NCI-H1436 treated with DMSO at 0.1 percent for 48 hours (cell line): ENCODE results near the gene TUBA1A.
"Not testable (repeated sequence)": the region's sequence is repeated elsewhere in the genome, so short reads cannot be mapped to it uniquely, and the experiment has no call there.

ENCODE experiments used
- DNase-seq: peaks from one replicate; lab custom pipeline; 2025; lab: John Stamatoyannopoulos, UW

The TUBA1A gene

GRCh38 chr12:49200919-49201594 is 12.2 kb upstream of the TUBA1A start:
- peak; percentile 93 for DNase-seq

GRCh38 chr12:49198431-49199155 is 9.7 kb upstream of the TUBA1A start:
- no peak for DNase-seq

DNA sequence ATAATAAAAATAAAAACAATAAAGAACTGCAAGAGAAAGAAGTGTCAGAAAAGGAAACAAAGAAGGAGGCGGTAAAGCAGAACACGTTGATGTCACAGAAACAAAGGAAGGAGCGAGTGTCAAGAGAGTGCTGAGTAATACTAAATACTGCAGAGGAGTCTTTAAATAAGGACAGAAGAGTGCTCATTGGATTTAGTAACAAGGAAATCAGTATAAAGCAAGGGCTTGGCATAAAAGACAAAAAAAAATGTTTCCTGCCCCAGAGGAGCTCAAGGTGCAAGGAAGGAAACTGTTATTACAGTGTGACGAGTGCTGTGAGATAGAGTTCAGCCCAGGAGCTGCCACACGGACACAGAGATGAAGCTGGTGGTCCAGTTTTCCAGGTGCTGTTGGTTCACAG is 8.4 kb upstream of the TUBA1A start:
- DNase-seq = no peak

- DNase-seq = no peak
These were observed 6.9 kb upstream of the TUBA1A start for GRCh38 chr12:49195736-49196135.

- DNase-seq = not testable (repeated sequence)
These were observed 4.9 kb upstream of the TUBA1A start for GRCh38 chr12:49193746-49194145.

- not testable (repeated sequence) for DNase-seq
These were observed 2.6 kb upstream of the TUBA1A start for GRCh38 chr12:49191498-49191897.

DNA sequence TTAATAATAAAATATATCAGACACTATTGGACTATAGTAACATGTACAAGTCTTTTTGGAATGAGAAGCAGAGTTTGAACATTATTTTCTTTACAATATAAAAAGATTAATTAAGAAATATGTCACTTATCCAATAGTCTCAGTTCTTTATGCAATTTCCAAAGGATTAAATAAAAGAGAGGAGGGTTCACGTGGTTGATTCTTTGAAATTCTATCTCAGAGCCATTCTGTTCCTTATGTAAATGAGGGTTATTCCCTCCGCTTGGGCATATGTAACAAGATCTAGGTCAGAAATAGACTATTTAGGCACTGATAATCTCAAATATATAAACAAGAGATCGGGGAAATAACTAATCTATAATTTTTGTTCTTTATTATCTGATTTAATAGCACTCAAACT is 2.1 kb upstream of the TUBA1A start:
- DNase-seq = peak; percentile 39

GRCh38 chr12:49189731-49190716 is 1.1 kb upstream of the TUBA1A start:
- DNase-seq = no peak

DNA sequence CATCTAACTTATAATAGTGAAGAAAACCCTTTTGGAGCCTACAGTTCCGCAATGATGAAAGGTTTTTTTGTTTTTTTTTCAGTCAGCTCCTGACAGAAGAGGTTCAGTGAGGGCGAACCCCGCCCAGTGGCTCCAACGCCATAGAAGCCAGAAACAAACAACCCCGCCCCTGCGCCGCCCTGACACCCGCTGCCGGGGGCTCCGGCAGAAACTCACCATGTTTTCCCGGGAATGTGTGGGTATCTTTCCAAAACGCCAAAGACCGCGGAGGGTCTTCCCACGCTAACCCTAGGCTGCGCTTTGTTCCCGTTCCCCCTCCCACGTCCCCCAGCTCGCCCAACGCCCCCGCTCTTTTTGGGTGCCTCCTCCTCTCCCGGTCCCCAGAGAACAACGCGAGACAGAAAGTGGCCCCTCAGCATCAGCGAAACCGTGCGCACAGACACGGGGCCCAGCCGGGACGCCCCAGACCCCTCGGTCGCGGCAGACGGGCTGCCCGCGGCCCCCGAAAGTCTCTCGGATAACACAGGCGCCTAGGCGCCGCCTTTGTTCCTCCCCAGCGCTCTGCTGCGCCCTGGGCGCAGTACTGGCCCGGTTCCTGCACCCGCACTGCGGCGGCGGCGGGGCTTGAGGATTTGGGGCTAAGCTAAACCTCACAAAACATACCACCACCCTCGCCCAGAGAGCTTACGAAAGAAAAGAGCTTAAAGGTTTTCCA is 522 bp downstream of the TUBA1A start:
- no peak for DNase-seq

DNA sequence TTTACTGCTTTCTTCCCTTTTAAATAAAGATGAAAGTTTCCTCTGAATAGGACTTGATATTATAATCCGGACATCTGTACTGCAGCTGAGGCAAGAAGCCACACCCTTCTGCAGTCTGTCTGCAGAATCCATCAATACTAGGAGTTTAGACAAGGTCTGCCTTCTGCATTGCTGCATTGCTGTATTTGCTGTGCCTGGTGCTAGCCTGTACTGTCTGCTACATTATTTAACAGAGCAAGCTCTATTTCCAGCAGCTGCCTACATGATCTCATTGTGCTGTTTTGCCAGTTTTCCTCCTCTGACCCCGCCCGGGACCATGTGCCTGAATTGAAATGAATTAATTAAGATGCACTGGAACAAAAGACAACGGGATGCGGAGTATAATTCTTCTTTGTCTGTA is 1.7 kb downstream of the TUBA1A start:
- DNase-seq = peak; percentile 41

DNA sequence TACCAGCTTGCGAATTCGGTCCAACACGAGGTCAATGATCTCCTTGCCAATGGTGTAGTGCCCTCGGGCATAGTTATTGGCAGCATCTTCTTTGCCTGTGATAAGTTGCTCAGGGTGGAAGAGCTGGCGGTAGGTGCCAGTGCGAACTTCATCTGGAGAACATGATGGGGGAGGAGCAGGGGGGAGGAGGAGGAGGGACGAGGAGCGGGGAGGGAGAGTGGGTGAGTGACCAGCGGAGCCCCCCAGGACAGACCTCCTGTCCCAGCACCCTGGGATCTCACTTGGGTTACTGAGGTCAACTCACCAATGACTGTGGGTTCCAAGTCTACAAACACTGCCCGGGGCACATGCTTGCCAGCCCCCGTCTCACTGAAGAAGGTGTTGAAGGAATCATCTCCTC is 2.6 kb downstream of the TUBA1A start:
- not testable (repeated sequence) for DNase-seq

GRCh38 chr12:49184697-49185096 is 4.2 kb downstream of the TUBA1A start:
- DNase-seq = not testable (repeated sequence)

GRCh38 chr12:49183214-49183950 is 5.5 kb downstream of the TUBA1A start:
- not testable (repeated sequence) for DNase-seq

GRCh38 chr12:49174218-49174617 is 14.7 kb downstream of the TUBA1A start:
- DNase-seq = no peak

GRCh38 chr12:49170924-49171323 is 18.0 kb downstream of the TUBA1A start:
- no peak for DNase-seq

GRCh38 chr12:49165114-49165513 is 23.8 kb downstream of the TUBA1A start:
- no peak for DNase-seq

DNA sequence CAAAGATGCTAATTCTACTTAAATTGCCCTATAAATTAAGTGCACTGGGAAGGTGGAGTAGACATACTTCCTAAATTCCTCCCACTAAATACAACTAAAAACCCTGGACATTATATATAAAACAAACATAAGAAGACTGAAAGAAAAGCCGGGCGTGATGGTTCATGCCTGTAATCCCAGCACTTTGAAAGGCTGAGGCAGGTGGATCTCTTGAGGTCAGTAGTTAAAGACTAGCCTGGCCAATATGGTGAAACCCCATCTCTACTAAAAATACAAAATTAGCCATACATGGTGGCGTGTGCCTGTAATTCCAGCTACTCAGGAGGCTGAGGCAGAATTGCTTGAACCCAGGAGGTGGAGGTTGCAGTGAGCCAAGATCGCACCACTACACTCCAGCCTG is 27.0 kb downstream of the TUBA1A start:
- not testable (repeated sequence) for DNase-seq

- no peak for DNase-seq
These were observed 27.6 kb downstream of the TUBA1A start for GRCh38 chr12:49161092-49161795.

DNA sequence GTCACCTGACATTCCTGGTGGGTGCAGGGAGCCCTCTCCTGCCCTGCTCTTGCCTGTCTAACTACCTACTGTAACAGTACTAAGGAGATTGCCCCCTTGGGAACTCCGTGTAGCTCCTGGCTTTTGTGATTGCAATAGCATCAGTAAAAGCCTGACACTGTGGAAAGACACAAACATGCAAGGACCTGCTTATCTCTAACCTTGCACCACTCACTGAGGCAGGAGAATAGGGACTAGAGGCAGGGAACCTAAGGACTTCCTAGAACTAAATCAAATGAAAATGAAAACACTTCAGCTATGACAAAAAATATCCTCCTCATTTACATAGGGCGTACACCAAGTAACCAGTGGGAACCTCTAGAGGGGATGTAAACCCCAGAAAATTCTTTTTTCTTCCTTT is 28.5 kb downstream of the TUBA1A start:
- DNase-seq = no peak

DNA sequence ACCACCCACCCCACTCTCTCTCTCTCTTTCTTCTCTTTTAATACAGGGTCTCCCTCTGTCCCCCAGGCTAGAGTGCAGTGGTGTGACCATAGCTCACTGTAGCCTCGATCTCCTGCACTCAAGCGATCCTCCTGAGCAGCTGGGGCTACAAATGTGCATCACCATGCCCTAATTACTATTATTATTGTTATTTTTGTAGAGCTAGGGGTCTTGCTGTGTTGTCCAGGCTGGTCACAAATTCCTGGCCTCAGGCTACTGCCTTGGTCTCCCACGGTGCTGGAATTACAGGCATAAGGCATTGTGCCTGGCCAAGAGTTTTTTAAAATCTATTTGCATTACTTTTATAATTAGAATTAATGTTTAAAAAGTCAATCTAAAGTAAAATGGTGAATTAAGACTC is 34.7 kb downstream of the TUBA1A start:
- no peak for DNase-seq
